ENCODE measurements around the gene SLC13A3. TPM values are rescaled to one million over a fixed set of nuclear protein-coding genes. Genes with fewer than 3 reads are reported as not detected.

SLC13A3 gene
- total RNA-seq, 1 experiment from 2014 or later: 0.39 TPM

DNA sequence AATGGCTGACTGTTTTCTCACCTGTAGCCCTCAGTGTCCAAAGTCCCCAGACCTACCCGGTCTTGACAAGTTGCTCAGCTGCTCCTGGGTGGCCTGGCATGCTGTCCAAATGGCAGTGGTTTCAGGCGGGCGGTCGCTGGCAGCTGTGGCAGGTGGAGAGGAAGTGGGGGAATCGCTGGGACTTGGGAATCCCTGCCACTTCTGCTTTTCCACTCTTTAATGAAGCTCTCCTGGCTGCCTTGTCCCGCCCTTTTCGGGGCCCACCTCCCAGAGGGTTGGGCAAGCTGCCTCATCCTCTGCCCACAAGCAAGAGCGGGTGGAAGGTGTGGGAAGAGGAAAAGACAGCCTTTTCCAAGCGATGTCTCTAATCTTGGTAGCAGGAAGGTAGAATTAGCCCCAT lies 100.8 kb downstream of the SLC13A3 start, which contains the start of gene OCSTAMP:
TSS of gene OCSTAMP (minus strand) at position 194 of the 400 bp plus-strand sequence. CDS start at position 100, 94 bp downstream.
- Mint-ChIP-seq H3K27me3 (ENCODE audit: insufficient read depth, unreplicated experiment) (no peaks in the 10 kb centered on the region), H3K36me3 (ENCODE audit: insufficient read depth, unreplicated experiment) (no peaks in the 10 kb centered on the region), H3K9me3 (ENCODE audit: unreplicated experiment) (no peaks in the 10 kb centered on the region), H3K4me3 (ENCODE audit: unreplicated experiment) (no peak within 1 kb of the TSS), H3K27ac (ENCODE audit: unreplicated experiment) (no peak within 1 kb of the TSS), H3K4me1 (ENCODE audit: low read depth, unreplicated experiment) (no peaks in the 10 kb centered on the region)
- TF ChIP-seq, protein P1, sequence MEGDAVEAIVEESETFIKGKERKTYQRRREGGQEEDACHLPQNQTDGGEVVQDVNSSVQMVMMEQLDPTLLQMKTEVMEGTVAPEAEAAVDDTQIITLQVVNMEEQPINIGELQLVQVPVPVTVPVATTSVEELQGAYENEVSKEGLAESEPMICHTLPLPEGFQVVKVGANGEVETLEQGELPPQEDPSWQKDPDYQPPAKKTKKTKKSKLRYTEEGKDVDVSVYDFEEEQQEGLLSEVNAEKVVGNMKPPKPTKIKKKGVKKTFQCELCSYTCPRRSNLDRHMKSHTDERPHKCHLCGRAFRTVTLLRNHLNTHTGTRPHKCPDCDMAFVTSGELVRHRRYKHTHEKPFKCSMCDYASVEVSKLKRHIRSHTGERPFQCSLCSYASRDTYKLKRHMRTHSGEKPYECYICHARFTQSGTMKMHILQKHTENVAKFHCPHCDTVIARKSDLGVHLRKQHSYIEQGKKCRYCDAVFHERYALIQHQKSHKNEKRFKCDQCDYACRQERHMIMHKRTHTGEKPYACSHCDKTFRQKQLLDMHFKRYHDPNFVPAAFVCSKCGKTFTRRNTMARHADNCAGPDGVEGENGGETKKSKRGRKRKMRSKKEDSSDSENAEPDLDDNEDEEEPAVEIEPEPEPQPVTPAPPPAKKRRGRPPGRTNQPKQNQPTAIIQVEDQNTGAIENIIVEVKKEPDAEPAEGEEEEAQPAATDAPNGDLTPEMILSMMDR (IDR thresholded peaks at IDR 0.05; ENCODE audit: insufficient read depth in 1 of 2, low read depth in 1 of 2, low read length in 1 of 2, severe bottlenecking in 1 of 2, unreplicated experiment in 1 of 2): no peak
- no peaks in the 10 kb centered on the region for H3K36me3 ChIP-seq (ENCODE audit: control insufficient read depth, insufficient read depth, low read length)
- no peaks in the 10 kb centered on the region for H3K4me1 ChIP-seq
- CTCF ChIA-PET: interaction anchor here (0.8 to 1.0 kb wide), 2 partner anchors 9 to 11 kb away, joined by 3 to 4 read pairs; no protein-coding TSS in a partner anchor
- no peaks in the 10 kb centered on the region for H3K27me3 ChIP-seq (replicated peaks; ENCODE audit: control insufficient read depth, insufficient read depth, low read length)
- intact Hi-C loops (cut with micrococcal nuclease; ENCODE audit: unreplicated experiment): no loop called here
- H3K4me3 ChIP-seq (ENCODE audit: low read depth, low read length): no peak within 1 kb of the TSS
- BruUV-seq (replicated peaks): no TSS peak
- H3K9me3 ChIP-seq: no peaks in the 10 kb centered on the region
- no peak for DNase-seq
- POLR2A ChIA-PET: no interaction called here

DNA sequence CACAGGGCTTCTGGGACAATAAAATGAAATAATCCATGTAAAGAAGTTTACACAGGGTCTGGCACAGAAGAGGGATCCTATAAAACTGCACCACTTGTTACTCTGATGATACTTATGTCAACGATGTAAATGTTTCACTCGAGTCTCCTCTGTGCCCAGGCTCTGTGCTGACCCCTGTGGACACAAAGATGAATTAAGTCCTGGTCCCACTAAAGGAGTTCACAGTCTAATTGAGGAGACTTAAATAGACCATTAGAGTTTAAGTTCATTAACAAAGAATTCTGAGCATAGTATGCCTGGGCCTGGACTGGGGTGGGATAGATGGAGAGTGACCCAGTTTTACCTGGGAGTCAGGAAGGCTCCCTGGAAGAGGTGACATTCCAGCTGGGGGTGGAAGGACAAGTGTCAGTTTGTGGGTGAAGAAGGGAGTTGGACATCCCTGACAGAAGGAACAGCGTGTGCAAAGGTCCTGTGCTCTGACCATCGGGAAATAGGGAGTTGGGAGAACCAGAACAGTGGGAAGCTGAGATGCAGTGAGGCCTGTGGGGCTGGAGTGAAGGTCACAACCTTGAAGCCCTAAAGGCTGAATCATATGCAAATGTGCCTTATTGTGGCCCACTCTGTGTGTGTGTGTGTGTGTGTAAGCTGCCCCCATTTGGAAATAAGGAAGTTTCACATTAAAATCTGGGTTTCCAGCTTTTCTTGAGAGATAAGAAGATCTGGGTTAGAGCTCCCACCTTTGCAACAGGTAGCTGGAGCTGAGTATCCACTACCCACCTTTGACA lies 101.9 kb downstream of the SLC13A3 start:
- Mint-ChIP-seq H3K27ac (ENCODE audit: unreplicated experiment) (no peak overlapping the region), H3K36me3 (ENCODE audit: insufficient read depth, unreplicated experiment) (no peaks in the 10 kb centered on the region), H3K9me3 (ENCODE audit: unreplicated experiment) (no peaks in the 10 kb centered on the region), H3K27me3 (ENCODE audit: insufficient read depth, unreplicated experiment) (no peaks in the 10 kb centered on the region), H3K4me3 (ENCODE audit: unreplicated experiment) (no peak overlapping the region), H3K4me1 (ENCODE audit: low read depth, unreplicated experiment) (no peaks in the 10 kb centered on the region)
- Histone ChIP-seq H3K9me3 (no peaks in the 10 kb centered on the region), H3K4me3 (ENCODE audit: low read depth, low read length) (no peak overlapping the region), H3K36me3 (ENCODE audit: control insufficient read depth, insufficient read depth, low read length) (no peaks in the 10 kb centered on the region), H3K27me3 (replicated peaks; ENCODE audit: control insufficient read depth, insufficient read depth, low read length) (no peaks in the 10 kb centered on the region), H3K4me1 (no peaks in the 10 kb centered on the region)
- DNase-seq: no peak
- intact Hi-C loops (cut with micrococcal nuclease; ENCODE audit: unreplicated experiment): no loop called here
- no TSS peak for BruUV-seq (replicated peaks)
- TF ChIP-seq, protein P1 (IDR thresholded peaks at IDR 0.05; ENCODE audit: insufficient read depth in 1 of 2, low read depth in 1 of 2, low read length in 1 of 2, severe bottlenecking in 1 of 2, unreplicated experiment in 1 of 2): no peak
- CTCF ChIA-PET: interaction anchor here (0.9 kb wide), 2 partner anchors 13 to 20 kb away, joined by 3 read pairs; no protein-coding TSS in a partner anchor
- POLR2A ChIA-PET: interaction anchor here (0.5 to 0.6 kb wide), 2 partner anchors 181 to 205 kb away, joined by 3 read pairs; no protein-coding TSS in a partner anchor

DNA sequence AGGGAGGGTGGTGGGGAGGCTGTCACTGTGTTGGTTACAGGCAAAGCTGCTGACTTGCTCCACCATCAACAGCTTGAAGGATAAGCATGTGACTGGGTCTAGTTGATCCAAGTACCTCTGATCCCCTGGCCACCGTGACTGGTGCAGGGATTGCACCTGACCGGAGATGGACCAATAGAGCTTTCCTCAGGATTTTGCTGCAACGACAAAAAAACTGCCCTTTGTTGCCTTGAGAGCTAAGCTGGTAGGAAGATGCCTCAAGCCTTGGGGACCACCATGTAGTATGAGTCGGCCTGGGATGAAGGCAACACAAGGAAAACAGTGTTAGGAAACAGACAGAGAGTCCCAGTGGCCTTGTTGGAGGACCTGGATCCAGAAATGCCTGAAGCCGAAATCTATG lies 102.6 kb downstream of the SLC13A3 start:
- H3K4me1 ChIP-seq: no peaks in the 10 kb centered on the region
- Mint-ChIP-seq H3K4me1 (ENCODE audit: low read depth, unreplicated experiment) (no peaks in the 10 kb centered on the region), H3K4me3 (ENCODE audit: unreplicated experiment) (no peak overlapping the region), H3K27ac (ENCODE audit: unreplicated experiment) (no peak overlapping the region), H3K27me3 (ENCODE audit: insufficient read depth, unreplicated experiment) (no peaks in the 10 kb centered on the region), H3K36me3 (ENCODE audit: insufficient read depth, unreplicated experiment) (no peaks in the 10 kb centered on the region), H3K9me3 (ENCODE audit: unreplicated experiment) (no peaks in the 10 kb centered on the region)
- no peak for DNase-seq
- H3K4me3 ChIP-seq (ENCODE audit: low read depth, low read length): no peak overlapping the region
- no peaks in the 10 kb centered on the region for H3K36me3 ChIP-seq (ENCODE audit: control insufficient read depth, insufficient read depth, low read length)
- no peaks in the 10 kb centered on the region for H3K27me3 ChIP-seq (replicated peaks; ENCODE audit: control insufficient read depth, insufficient read depth, low read length)
- no peaks in the 10 kb centered on the region for H3K9me3 ChIP-seq
- intact Hi-C loops (cut with micrococcal nuclease; ENCODE audit: unreplicated experiment): no loop called here
- ChIA-PET CTCF (interaction anchor here (0.9 kb wide), 1 partner anchor 20 kb away, joined by 3 read pairs; no protein-coding TSS in a partner anchor), POLR2A (no interaction called here)
- TF ChIP-seq, protein P1 (IDR thresholded peaks at IDR 0.05; ENCODE audit: insufficient read depth in 1 of 2, low read depth in 1 of 2, low read length in 1 of 2, severe bottlenecking in 1 of 2, unreplicated experiment in 1 of 2): no peak
- no TSS peak for BruUV-seq (replicated peaks)
